ENCODE results near the gene TMEM179.
"Not testable (repeated sequence)": the region's sequence is repeated elsewhere in the genome, so short reads cannot be mapped to it uniquely, and the experiment has no call there.

The TMEM179 gene

GRCh38 chr14:104586832-104587620 lies 17.5 kb downstream of the TMEM179 start:
- no peak for DNase-seq (ENCODE audit: low spot score)

- DNase-seq (ENCODE audit: low spot score): no peak
Observed at GRCh38 chr14:104585966-104586697, 18.4 kb downstream of the TMEM179 start.

GRCh38 chr14:104584557-104584956 lies 20.0 kb downstream of the TMEM179 start:
- DNase-seq (ENCODE audit: low spot score): no peak

- DNase-seq (ENCODE audit: low spot score): no peak
Observed at GRCh38 chr14:104583424-104584306, 20.9 kb downstream of the TMEM179 start.

GRCh38 chr14:104582662-104583061 lies 21.9 kb downstream of the TMEM179 start:
- DNase-seq (ENCODE audit: low spot score): no peak

GRCh38 chr14:104582005-104582404 lies 22.6 kb downstream of the TMEM179 start:
- DNase-seq (ENCODE audit: low spot score): no peak

- no peak for DNase-seq (ENCODE audit: low spot score)
Observed at GRCh38 chr14:104581521-104581920, 23.1 kb downstream of the TMEM179 start.

GRCh38 chr14:104580961-104581360 lies 23.6 kb downstream of the TMEM179 start:
- no peak for DNase-seq (ENCODE audit: low spot score)

- not testable (repeated sequence) for DNase-seq (ENCODE audit: low spot score)
Observed at GRCh38 chr14:104579939-104580338, 24.6 kb downstream of the TMEM179 start.

- no peak for DNase-seq (ENCODE audit: low spot score)
Observed at GRCh38 chr14:104579507-104579906, 25.1 kb downstream of the TMEM179 start, which contains the start of gene C14orf180. TSS of gene C14orf180 (plus strand) at chr14:104579764. CDS start at chr14:104586431, 6,667 bp downstream.

GRCh38 chr14:104578321-104578720 lies 26.3 kb downstream of the TMEM179 start:
- DNase-seq (ENCODE audit: low spot score): no peak

GRCh38 chr14:104577847-104578301 lies 26.7 kb downstream of the TMEM179 start:
- no peak for DNase-seq (ENCODE audit: low spot score)

GRCh38 chr14:104577426-104577825 lies 27.1 kb downstream of the TMEM179 start:
- no peak for DNase-seq (ENCODE audit: low spot score)

- DNase-seq (ENCODE audit: low spot score): no peak
Observed at GRCh38 chr14:104576970-104577332, 27.6 kb downstream of the TMEM179 start.

GRCh38 chr14:104576232-104576969 lies 28.2 kb downstream of the TMEM179 start:
- no peak for DNase-seq (ENCODE audit: low spot score)

GRCh38 chr14:104574978-104575583 lies 29.5 kb downstream of the TMEM179 start:
- DNase-seq (ENCODE audit: low spot score): no peak

- no peak for DNase-seq (ENCODE audit: low spot score)
Observed at GRCh38 chr14:104574536-104574935, 30.0 kb downstream of the TMEM179 start.

- DNase-seq (ENCODE audit: low spot score): no peak
Observed at GRCh38 chr14:104573930-104574329, 30.6 kb downstream of the TMEM179 start.

- DNase-seq (ENCODE audit: low spot score): no peak
Observed at GRCh38 chr14:104572668-104573067, 31.9 kb downstream of the TMEM179 start.

- DNase-seq (ENCODE audit: low spot score): no peak
Observed at GRCh38 chr14:104572024-104572626, 32.4 kb downstream of the TMEM179 start.

- DNase-seq (ENCODE audit: low spot score): no peak
Observed at GRCh38 chr14:104571246-104571645, 33.3 kb downstream of the TMEM179 start.
